HEK293 (cell line): ENCODE results near the gene CD3D.

Experiments used
- GLI2 ChIP-seq: fragments of 450-650 bp; formaldehyde crosslinking; IDR thresholded peaks from 2 replicates; pipeline ENCODE4; 2017; ENCODE audit warnings: missing biosample characterization, missing genetic modification characterization, low read depth, borderline replicate concordance
- GLIS1 ChIP-seq: fragments of 450-650 bp; formaldehyde crosslinking; IDR thresholded peaks from 2 replicates; pipeline ENCODE4 v1.5.1; 2016; ENCODE audit warnings: missing biosample characterization, missing genetic modification characterization
- KLF16 ChIP-seq: fragments of 450-650 bp; formaldehyde crosslinking; IDR thresholded peaks from 2 replicates; pipeline ENCODE4 v1.5.1; 2017; ENCODE audit warnings: missing biosample characterization, missing genetic modification characterization
- SCRT1 ChIP-seq: fragments of 450-650 bp; formaldehyde crosslinking; IDR thresholded peaks from 2 replicates; pipeline ENCODE4 v1.5.1; 2016; ENCODE audit warnings: missing biosample characterization, missing genetic modification characterization, borderline replicate concordance
- YY2 ChIP-seq: fragments of 450-650 bp; formaldehyde crosslinking; IDR thresholded peaks from 2 replicates; pipeline ENCODE4 v1.5.1; 2016; ENCODE audit warnings: missing biosample characterization, missing genetic modification characterization
- ZBTB1 ChIP-seq: fragments of 450-650 bp; formaldehyde crosslinking; IDR thresholded peaks from 2 replicates; pipeline ENCODE4 v1.5.1; 2016; ENCODE audit warnings: missing biosample characterization, missing genetic modification characterization
- ZBTB17 ChIP-seq: fragments of 450-650 bp; formaldehyde crosslinking; IDR thresholded peaks from 2 replicates; pipeline ENCODE4 v1.5.1; 2016; ENCODE audit warnings: missing biosample characterization, missing genetic modification characterization
- ZBTB21 ChIP-seq: fragments of 450-650 bp; formaldehyde crosslinking; IDR thresholded peaks from 2 replicates; pipeline ENCODE4 v1.5.1; 2017; ENCODE audit warnings: missing biosample characterization, missing genetic modification characterization
- ZBTB44 ChIP-seq: fragments of 450-650 bp; IDR thresholded peaks from 2 replicates; pipeline ENCODE4 v1.5.1; 2018; ENCODE audit warnings: missing biosample characterization, mild to moderate bottlenecking, missing genetic modification characterization
- ZFHX2 ChIP-seq: fragments of 450-650 bp; formaldehyde crosslinking; conservative IDR thresholded peaks from 2 replicates; pipeline ENCODE4 v1.5.1; 2016; ENCODE audit warnings: missing biosample characterization, missing genetic modification characterization
- ZFP3 ChIP-seq: fragments of 450-650 bp; formaldehyde crosslinking; IDR thresholded peaks from 2 replicates; pipeline ENCODE4 v1.5.1; 2016; ENCODE audit warnings: low read depth, missing biosample characterization, missing genetic modification characterization
- ZNF16 ChIP-seq: fragments of 450-650 bp; formaldehyde crosslinking; IDR thresholded peaks from 2 replicates; pipeline ENCODE4 v1.5.1; 2016; ENCODE audit warnings: low read depth, missing biosample characterization, missing genetic modification characterization
- ZNF19 ChIP-seq: fragments of 450-650 bp; formaldehyde crosslinking; IDR thresholded peaks from 2 replicates; pipeline ENCODE4; 2016; ENCODE audit warnings: missing biosample characterization, missing genetic modification characterization, low read depth
- ZNF223 ChIP-seq: fragments of 450-650 bp; formaldehyde crosslinking; IDR thresholded peaks from 2 replicates; pipeline ENCODE4 v1.5.1; 2016; ENCODE audit warnings: missing biosample characterization, missing genetic modification characterization
- ZNF266 ChIP-seq: fragments of 450-650 bp; formaldehyde crosslinking; IDR thresholded peaks from 2 replicates; pipeline ENCODE4 v1.5.1; 2016; ENCODE audit warnings: missing biosample characterization, missing genetic modification characterization, low read depth
- ZNF302 ChIP-seq: fragments of 450-650 bp; formaldehyde crosslinking; IDR thresholded peaks from 2 replicates; pipeline ENCODE4 v1.5.1; 2016; ENCODE audit warnings: missing biosample characterization, missing genetic modification characterization, low read depth
- ZNF449 ChIP-seq: fragments of 450-650 bp; formaldehyde crosslinking; IDR thresholded peaks from 2 replicates; pipeline ENCODE4 v1.5.1; 2017; ENCODE audit warnings: missing biosample characterization, mild to moderate bottlenecking, missing genetic modification characterization, moderate library complexity
- ZNF501 ChIP-seq: fragments of 450-650 bp; formaldehyde crosslinking; IDR thresholded peaks from 2 replicates; pipeline ENCODE4 v1.5.1; 2016; ENCODE audit warnings: missing biosample characterization, missing genetic modification characterization
- ZNF521 ChIP-seq: fragments of 450-650 bp; formaldehyde crosslinking; IDR thresholded peaks from 2 replicates; pipeline ENCODE4 v1.5.1; 2017; ENCODE audit warnings: missing biosample characterization, mild to moderate bottlenecking, missing genetic modification characterization
- ZNF600 ChIP-seq: fragments of 450-650 bp; formaldehyde crosslinking; IDR thresholded peaks from 2 replicates; pipeline ENCODE4 v1.5.1; 2016; ENCODE audit warnings: missing biosample characterization, missing genetic modification characterization
- ZNF660 ChIP-seq: fragments of 450-650 bp; IDR thresholded peaks from 2 replicates; pipeline ENCODE4 v1.5.1; 2018; ENCODE audit warnings: missing biosample characterization, mild to moderate bottlenecking, missing genetic modification characterization
- ZNF76 ChIP-seq: fragments of 450-650 bp; formaldehyde crosslinking; IDR thresholded peaks from 2 replicates; pipeline ENCODE4; 2016; ENCODE audit warnings: low read depth, missing biosample characterization, missing genetic modification characterization, borderline replicate concordance
- ZNF830 ChIP-seq: fragments of 450-650 bp; IDR thresholded peaks from 2 replicates; pipeline ENCODE4 v1.5.0; 2018; ENCODE audit warnings: missing biosample characterization, missing genetic modification characterization, low read depth, mild to moderate bottlenecking, moderate library complexity
- TF ChIP-seq, protein P1 (sequence below): fragments of 450-650 bp; formaldehyde crosslinking; conservative IDR thresholded peaks from 2 replicates; pipeline ENCODE4 v1.5.1; 2016; ENCODE audit warnings: low read depth, missing biosample characterization, missing genetic modification characterization
- TF ChIP-seq, protein P2 (sequence below): fragments of 450-650 bp; formaldehyde crosslinking; IDR thresholded peaks from 2 replicates; pipeline ENCODE4 v1.5.1; 2016; ENCODE audit warnings: missing biosample characterization, missing genetic modification characterization
- TF ChIP-seq, protein P3 (sequence below): fragments of 450-650 bp; formaldehyde crosslinking; IDR thresholded peaks from 2 replicates; pipeline ENCODE4 v1.5.1; 2016; ENCODE audit warnings: missing biosample characterization, missing genetic modification characterization

The CD3D gene

GRCh38 chr11:118359295-118359958 lies 16.9 kb upstream of the CD3D start, which contains the start of gene UBE4A (continued):
- no peak for TF ChIP-seq ZNF16 (tag by site-specific recombination)
- TF ChIP-seq ZBTB1 (tag by site-specific recombination), result no peak
- no peak for TF ChIP-seq ZNF660 (tag by site-specific recombination)
- no peak for TF ChIP-seq ZNF449 (tag by site-specific recombination)
- TF ChIP-seq ZNF302 (tag by site-specific recombination), result no peak
- TF ChIP-seq, protein P1, sequence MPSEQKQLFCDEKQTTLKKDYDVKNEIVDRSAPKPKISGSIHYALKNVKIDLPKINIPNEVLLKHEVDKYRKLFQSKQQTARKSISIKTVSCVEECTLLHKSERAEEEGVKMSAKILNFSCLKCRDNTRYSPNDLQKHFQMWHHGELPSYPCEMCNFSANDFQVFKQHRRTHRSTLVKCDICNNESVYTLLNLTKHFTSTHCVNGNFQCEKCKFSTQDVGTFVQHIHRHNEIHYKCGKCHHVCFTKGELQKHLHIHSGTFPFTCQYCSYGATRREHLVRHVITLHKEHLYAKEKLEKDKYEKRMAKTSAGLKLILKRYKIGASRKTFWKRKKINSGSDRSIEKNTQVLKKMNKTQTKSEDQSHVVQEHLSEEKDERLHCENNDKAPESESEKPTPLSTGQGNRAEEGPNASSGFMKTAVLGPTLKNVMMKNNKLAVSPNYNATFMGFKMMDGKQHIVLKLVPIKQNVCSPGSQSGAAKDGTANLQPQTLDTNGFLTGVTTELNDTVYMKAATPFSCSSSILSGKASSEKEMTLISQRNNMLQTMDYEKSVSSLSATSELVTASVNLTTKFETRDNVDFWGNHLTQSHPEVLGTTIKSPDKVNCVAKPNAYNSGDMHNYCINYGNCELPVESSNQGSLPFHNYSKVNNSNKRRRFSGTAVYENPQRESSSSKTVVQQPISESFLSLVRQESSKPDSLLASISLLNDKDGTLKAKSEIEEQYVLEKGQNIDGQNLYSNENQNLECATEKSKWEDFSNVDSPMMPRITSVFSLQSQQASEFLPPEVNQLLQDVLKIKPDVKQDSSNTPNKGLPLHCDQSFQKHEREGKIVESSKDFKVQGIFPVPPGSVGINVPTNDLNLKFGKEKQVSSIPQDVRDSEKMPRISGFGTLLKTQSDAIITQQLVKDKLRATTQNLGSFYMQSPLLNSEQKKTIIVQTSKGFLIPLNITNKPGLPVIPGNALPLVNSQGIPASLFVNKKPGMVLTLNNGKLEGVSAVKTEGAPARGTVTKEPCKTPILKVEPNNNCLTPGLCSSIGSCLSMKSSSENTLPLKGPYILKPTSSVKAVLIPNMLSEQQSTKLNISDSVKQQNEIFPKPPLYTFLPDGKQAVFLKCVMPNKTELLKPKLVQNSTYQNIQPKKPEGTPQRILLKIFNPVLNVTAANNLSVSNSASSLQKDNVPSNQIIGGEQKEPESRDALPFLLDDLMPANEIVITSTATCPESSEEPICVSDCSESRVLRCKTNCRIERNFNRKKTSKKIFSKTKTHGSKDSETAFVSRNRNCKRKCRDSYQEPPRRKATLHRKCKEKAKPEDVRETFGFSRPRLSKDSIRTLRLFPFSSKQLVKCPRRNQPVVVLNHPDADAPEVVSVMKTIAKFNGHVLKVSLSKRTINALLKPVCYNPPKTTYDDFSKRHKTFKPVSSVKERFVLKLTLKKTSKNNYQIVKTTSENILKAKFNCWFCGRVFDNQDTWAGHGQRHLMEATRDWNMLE (tag by site-specific recombination), result peak; percentile 99
- peak; percentile 41 for TF ChIP-seq GLIS1 (tag by site-specific recombination)
- no peak for TF ChIP-seq ZBTB44 (tag by site-specific recombination)
- TF ChIP-seq, protein P2, sequence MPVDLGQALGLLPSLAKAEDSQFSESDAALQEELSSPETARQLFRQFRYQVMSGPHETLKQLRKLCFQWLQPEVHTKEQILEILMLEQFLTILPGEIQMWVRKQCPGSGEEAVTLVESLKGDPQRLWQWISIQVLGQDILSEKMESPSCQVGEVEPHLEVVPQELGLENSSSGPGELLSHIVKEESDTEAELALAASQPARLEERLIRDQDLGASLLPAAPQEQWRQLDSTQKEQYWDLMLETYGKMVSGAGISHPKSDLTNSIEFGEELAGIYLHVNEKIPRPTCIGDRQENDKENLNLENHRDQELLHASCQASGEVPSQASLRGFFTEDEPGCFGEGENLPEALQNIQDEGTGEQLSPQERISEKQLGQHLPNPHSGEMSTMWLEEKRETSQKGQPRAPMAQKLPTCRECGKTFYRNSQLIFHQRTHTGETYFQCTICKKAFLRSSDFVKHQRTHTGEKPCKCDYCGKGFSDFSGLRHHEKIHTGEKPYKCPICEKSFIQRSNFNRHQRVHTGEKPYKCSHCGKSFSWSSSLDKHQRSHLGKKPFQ (tag by site-specific recombination), result peak; percentile 74; the same call in 1 of the 2 replicates
- TF ChIP-seq ZBTB21, result peak; percentile 88
- 0 out of 2 replicates have a peak, but pooled peaks have one; percentile 21 for TF ChIP-seq ZNF501 (tag by site-specific recombination)
- TF ChIP-seq KLF16 (tag by site-specific recombination), result peak; percentile 37; the same call in 1 of the 2 replicates
- no peak for TF ChIP-seq YY2 (tag by site-specific recombination)
- TF ChIP-seq SCRT1 (tag by site-specific recombination), result no peak
- TF ChIP-seq ZFHX2 (tag by site-specific recombination), result peak; percentile 55
- TF ChIP-seq ZFP3 (tag by site-specific recombination), result no peak
- peak; percentile 68; the same call in 1 of the 2 replicates for TF ChIP-seq ZNF600 (tag by site-specific recombination)
- no peak for TF ChIP-seq ZNF830 (tag by site-specific recombination)
- no peak for TF ChIP-seq ZNF223
- TF ChIP-seq, protein P3, sequence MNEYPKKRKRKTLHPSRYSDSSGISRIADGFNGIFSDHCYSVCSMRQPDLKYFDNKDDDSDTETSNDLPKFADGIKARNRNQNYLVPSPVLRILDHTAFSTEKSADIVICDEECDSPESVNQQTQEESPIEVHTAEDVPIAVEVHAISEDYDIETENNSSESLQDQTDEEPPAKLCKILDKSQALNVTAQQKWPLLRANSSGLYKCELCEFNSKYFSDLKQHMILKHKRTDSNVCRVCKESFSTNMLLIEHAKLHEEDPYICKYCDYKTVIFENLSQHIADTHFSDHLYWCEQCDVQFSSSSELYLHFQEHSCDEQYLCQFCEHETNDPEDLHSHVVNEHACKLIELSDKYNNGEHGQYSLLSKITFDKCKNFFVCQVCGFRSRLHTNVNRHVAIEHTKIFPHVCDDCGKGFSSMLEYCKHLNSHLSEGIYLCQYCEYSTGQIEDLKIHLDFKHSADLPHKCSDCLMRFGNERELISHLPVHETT (tag by site-specific recombination), result peak; percentile 78
- no peak for TF ChIP-seq ZNF19
- TF ChIP-seq GLI2, result no peak
- TF ChIP-seq ZNF76, result peak; percentile 50; the same call in 1 of the 2 replicates
- TF ChIP-seq ZNF521 (tag by site-specific recombination), result no peak
- no peak for TF ChIP-seq ZNF266 (tag by site-specific recombination)
- peak; percentile 82 for TF ChIP-seq ZBTB17 (tag by site-specific recombination)
